KG1 (cell line): ENCODE measurements around the gene CHRD.
"Not testable (repeated sequence)": the region's sequence is repeated elsewhere in the genome, so short reads cannot be mapped to it uniquely, and the experiment has no call there.

Experiments used
- DNase-seq: peaks from one replicate; lab custom pipeline; 2025; lab: John Stamatoyannopoulos, UW

CHRD gene

GRCh38 chr3:184379358-184380184 is at the start of gene CHRD:
CHRD (plus strand) TSS chr3:184380054; CDS start chr3:184380319, 265 bp downstream.
- DNase-seq = no peak

DNA sequence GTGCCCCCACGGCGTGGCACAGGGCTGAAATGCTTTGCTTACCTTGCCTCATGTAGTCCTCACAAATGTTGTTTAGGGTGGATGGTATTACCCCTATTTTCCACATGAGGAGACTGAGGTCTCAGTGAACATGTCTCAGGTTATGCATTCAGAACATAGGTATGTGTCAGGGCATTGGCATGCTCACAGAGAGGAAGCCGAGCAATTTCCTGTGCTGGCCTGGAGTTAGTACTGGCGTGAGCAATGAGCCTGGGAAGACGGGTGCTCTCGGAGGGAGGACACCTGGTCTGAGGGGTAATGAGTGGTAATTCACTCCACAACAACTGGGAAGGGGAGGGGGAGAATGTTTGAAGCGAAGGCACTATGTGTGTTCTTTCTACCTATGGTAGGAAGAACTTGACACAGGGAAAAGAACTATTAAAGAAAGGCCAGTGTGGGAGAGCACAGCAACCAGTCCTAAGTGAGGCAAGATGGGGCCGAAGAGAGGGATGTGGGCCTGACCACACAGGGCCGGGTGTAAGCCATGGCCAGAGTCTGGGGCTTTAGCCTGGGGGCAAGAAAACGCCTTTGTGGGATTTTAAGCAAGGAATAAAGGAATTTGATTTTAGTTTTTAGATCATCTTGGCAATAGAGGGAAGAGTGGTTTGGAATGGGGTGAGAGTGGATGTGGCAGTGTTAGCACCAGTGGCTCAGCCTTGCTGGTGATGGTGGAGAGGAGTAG is 47.3 kb upstream of the CHRD start:
- DNase-seq = no peak

GRCh38 chr3:184333190-184333589 is 46.7 kb upstream of the CHRD start:
- DNase-seq = no peak

GRCh38 chr3:184333700-184334099 is 46.2 kb upstream of the CHRD start:
- DNase-seq = no peak

- DNase-seq = no peak
Observed at GRCh38 chr3:184334470-184335158, 45.2 kb upstream of the CHRD start.

DNA sequence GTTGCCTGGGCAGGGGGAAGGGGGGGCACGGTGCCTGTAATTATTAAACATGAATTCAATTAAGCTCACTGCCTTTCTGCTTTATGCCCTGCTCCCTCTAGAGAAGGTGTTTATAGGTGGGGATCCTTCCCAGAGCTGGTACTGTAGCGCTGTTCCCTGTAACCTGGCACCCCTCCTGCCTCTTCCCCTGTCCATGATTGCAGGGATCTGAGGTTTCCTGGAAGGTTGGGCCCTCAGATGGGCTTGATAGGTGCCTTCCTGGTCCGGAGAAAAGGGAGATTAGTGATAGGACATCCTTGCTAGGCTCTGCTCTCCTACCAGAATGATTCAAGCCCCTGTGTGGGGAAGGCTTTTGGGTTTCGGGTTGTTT is 44.6 kb upstream of the CHRD start:
- no peak for DNase-seq

GRCh38 chr3:184335661-184336546 is 44.0 kb upstream of the CHRD start:
- DNase-seq = no peak

GRCh38 chr3:184336547-184337398 is 43.1 kb upstream of the CHRD start:
- DNase-seq = no peak

DNA sequence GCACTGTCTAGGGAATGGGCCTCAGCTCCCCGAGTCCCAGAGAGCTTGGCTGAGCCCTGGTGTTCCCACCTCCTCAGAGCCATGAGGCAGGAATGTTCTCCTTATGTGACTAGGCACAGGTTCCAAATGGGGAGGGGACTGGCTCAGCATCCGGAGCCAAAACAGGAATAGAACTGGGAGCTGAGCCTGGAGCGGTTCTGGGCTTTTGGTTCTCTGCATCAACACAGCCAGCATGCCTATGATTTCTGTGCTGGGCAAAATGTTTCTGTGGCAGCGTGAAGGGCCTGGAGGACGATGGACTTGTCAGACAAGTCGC is 42.5 kb upstream of the CHRD start, which contains the start of gene FAM131A:
Gene FAM131A, plus strand, starts transcription at position 202 of the 316 bp plus-strand sequence. Its CDS starts 31 bp downstream, at position 233.
- no peak for DNase-seq

- no peak for DNase-seq
Observed at GRCh38 chr3:184337981-184338380, 41.9 kb upstream of the CHRD start.

DNA sequence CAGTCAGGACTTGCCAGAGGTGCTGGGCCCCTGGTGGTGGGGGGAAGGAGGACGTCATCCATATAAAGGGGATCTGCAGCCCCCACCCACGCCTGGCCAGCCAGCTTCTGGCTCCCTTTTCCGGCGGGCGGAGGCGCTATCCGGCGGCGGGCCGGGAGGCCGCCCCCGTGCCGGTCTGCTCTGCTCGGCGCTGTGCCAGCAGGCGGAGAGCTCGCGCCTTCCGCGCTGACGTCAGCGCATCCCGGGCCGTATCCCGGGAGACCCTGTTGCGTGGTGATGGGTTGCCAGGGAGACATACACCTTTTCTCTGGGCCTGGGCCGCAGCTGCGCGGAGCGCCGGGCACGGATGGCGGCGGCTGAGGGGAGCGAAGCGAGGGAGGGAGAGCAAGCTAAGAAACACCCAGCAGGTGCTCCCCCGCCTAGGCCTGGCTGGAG is 41.3 kb upstream of the CHRD start:
- DNase-seq = no peak

GRCh38 chr3:184339001-184339400 is 40.9 kb upstream of the CHRD start:
- DNase-seq = no peak

- not testable (repeated sequence) for DNase-seq
Observed at GRCh38 chr3:184339451-184340135, 40.3 kb upstream of the CHRD start.

DNA sequence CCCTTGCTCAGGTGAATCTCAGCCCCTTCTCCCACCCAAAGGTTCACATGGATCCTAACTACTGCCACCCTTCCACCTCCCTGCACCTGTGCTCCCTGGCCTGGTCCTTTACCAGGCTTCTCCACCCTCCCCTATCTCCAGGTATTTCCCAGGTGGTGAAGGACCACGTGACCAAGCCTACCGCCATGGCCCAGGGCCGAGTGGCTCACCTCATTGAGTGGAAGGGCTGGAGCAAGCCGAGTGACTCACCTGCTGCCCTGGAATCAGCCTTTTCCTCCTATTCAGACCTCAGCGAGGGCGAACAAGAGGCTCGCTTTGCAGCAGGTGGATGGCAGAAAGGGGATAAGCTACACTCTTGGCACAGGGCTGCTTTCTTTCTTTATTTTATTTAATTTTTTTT is 37.9 kb upstream of the CHRD start:
- no peak for DNase-seq

- no peak for DNase-seq
Observed at GRCh38 chr3:184343200-184343876, 36.5 kb upstream of the CHRD start.

- no peak for DNase-seq
Observed at GRCh38 chr3:184344579-184345316, 35.1 kb upstream of the CHRD start.

- no peak for DNase-seq
Observed at GRCh38 chr3:184345317-184346144, 34.3 kb upstream of the CHRD start.
